ENCODE data around the gene MCM7. TPM values are rescaled to one million over a fixed set of nuclear protein-coding genes. Genes with fewer than 3 reads are reported as not detected.

MCM7 gene
- total RNA-seq, 1 donor from 2014 or later = 353 TPM

GRCh38 chr7:100077205-100077604, 24.0 kb downstream of the MCM7 start:
- intact Hi-C loops (cut with micrococcal nuclease) = no loop called here

- intact Hi-C loops (cut with micrococcal nuclease) = no loop called here
Measured at GRCh38 chr7:100075418-100075817, 25.8 kb downstream of the MCM7 start.

- intact Hi-C loops (cut with micrococcal nuclease) = no loop called here
Measured at GRCh38 chr7:100074841-100075240, 26.4 kb downstream of the MCM7 start.

GRCh38 chr7:100072462-100072861, 28.7 kb downstream of the MCM7 start:
- intact Hi-C loops (cut with micrococcal nuclease) = no loop called here

GRCh38 chr7:100071018-100071723, 30.0 kb downstream of the MCM7 start:
- intact Hi-C loops (cut with micrococcal nuclease) = no loop called here

- intact Hi-C loops (cut with micrococcal nuclease) = no loop called here
Measured at GRCh38 chr7:100069991-100070390, 31.2 kb downstream of the MCM7 start.

GRCh38 chr7:100066953-100067352, 34.2 kb downstream of the MCM7 start:
- intact Hi-C loops (cut with micrococcal nuclease) = no loop called here

- intact Hi-C loops (cut with micrococcal nuclease) = no loop called here
Measured at GRCh38 chr7:100065452-100066186, 35.6 kb downstream of the MCM7 start.

- intact Hi-C loops (cut with micrococcal nuclease) = no loop called here
Measured at GRCh38 chr7:100064162-100064561, 37.0 kb downstream of the MCM7 start.

- intact Hi-C loops (cut with micrococcal nuclease) = no loop called here
Measured at GRCh38 chr7:100063376-100063775, 37.8 kb downstream of the MCM7 start.

- intact Hi-C loops (cut with micrococcal nuclease) = no loop called here
Measured at GRCh38 chr7:100061518-100062193, 39.5 kb downstream of the MCM7 start.

GRCh38 chr7:100059251-100059739, 41.9 kb downstream of the MCM7 start:
- intact Hi-C loops (cut with micrococcal nuclease) = no loop called here

- intact Hi-C loops (cut with micrococcal nuclease) = no loop called here
Measured at GRCh38 chr7:100057006-100057405, 44.2 kb downstream of the MCM7 start.

- intact Hi-C loops (cut with micrococcal nuclease) = loop anchor here (1.0 kb wide), 2 partner anchors 59 to 140 kb away; no protein-coding TSS in a partner anchor
Measured at GRCh38 chr7:100053215-100053614, 48.0 kb downstream of the MCM7 start.

- intact Hi-C loops (cut with micrococcal nuclease) = no loop called here
Measured at GRCh38 chr7:100051611-100052010, 49.6 kb downstream of the MCM7 start.

GRCh38 chr7:100049441-100050291, 51.5 kb downstream of the MCM7 start, which contains the start of gene ZSCAN21:
Gene ZSCAN21, plus strand, starts transcription at chr7:100049774. Its CDS starts 7,233 bp downstream, at chr7:100057007.
- intact Hi-C loops (cut with micrococcal nuclease) = loop anchor here (2.0 kb wide), 3 partner anchors 31 to 131 kb away; partner anchors contain the start of genes TRIM4, ZKSCAN1 and ZNF3

- intact Hi-C loops (cut with micrococcal nuclease) = loop anchor here (2.0 kb wide), 3 partner anchors 32 to 130 kb away; partner anchors contain the start of genes TRIM4, ZKSCAN1 and ZNF3
Measured at GRCh38 chr7:100048680-100049079, 52.5 kb downstream of the MCM7 start.

GRCh38 chr7:100044718-100045117, 56.5 kb downstream of the MCM7 start:
- intact Hi-C loops (cut with micrococcal nuclease) = no loop called here

All from T-helper 2 cell treated with Interferon-gamma antibody and Interleukin-4, amounts not matched to agents 100 ng/mL and 5 ng/mL, for 36 hours (primary cell).